ENCODE data around the gene ACAD11.

- no peak for TF ChIP-seq EZH2 (IDR thresholded peaks at IDR 0.05; ENCODE audit: borderline replicate concordance, low read length)
- TF ChIP-seq, protein P1, sequence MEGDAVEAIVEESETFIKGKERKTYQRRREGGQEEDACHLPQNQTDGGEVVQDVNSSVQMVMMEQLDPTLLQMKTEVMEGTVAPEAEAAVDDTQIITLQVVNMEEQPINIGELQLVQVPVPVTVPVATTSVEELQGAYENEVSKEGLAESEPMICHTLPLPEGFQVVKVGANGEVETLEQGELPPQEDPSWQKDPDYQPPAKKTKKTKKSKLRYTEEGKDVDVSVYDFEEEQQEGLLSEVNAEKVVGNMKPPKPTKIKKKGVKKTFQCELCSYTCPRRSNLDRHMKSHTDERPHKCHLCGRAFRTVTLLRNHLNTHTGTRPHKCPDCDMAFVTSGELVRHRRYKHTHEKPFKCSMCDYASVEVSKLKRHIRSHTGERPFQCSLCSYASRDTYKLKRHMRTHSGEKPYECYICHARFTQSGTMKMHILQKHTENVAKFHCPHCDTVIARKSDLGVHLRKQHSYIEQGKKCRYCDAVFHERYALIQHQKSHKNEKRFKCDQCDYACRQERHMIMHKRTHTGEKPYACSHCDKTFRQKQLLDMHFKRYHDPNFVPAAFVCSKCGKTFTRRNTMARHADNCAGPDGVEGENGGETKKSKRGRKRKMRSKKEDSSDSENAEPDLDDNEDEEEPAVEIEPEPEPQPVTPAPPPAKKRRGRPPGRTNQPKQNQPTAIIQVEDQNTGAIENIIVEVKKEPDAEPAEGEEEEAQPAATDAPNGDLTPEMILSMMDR (conservative IDR thresholded peaks at IDR 0.05 in 1 of 2, IDR thresholded peaks at IDR 0.05 in 1 of 2; ENCODE audit: extremely low read depth in 1 of 2, insufficient read depth in 1 of 2, low read depth in 1 of 2, low read length in 2 of 2), result no peak
Measured at GRCh38 chr3:132543011-132543739, 116.4 kb downstream of the ACAD11 start.

All from mammary epithelial cell (primary cell).